ENCODE results near the gene LRRC2.
"Not testable (repeated sequence)": the region's sequence is repeated elsewhere in the genome, so short reads cannot be mapped to it uniquely, and the experiment has no call there.

LRRC2 gene

GRCh38 chr3:46566040-46566641 is at the start of gene LRRC2:
LRRC2 (minus strand) TSS chr3:46566302; CDS start chr3:46551591, 14,711 bp downstream.
- peak within 1 kb of the TSS in 14 of 21 experiments; percentile 20 to 81 (median 56) for H3K27ac ChIP-seq
- H3K4me3 ChIP-seq, result peak within 1 kb of the TSS; percentile 24 to 56 (median 37)

GRCh38 chr3:46615050-46615775 is 49.1 kb upstream of the LRRC2 start:
- H3K4me3 ChIP-seq, result no peak overlapping the region
- H3K27ac ChIP-seq, result no peak overlapping the region

DNA sequence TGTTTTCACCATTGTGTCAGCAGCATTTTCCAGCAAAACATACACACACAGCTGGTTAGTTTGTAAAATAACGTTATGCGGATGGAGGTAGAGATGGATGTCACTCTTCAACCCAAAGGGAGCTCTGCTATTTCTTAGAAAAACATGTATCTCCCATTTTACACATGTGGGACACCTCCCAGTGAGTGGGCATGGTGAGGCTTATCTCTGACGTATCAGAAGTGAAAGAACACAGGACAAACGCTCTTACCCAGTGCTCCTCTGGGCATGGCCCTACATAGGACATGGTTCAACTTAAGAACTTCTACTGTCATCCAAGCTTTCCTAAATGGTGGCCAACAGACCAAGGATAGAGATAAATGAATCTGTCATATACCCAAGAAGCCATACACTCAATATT is 48.3 kb upstream of the LRRC2 start:
- H3K4me3 ChIP-seq, result no peak overlapping the region
- no peak overlapping the region for H3K27ac ChIP-seq

GRCh38 chr3:46613313-46614005 is 47.4 kb upstream of the LRRC2 start:
- H3K4me3 ChIP-seq, result no peak overlapping the region
- no peak overlapping the region for H3K27ac ChIP-seq

GRCh38 chr3:46612324-46612723 is 46.2 kb upstream of the LRRC2 start, which contains the start of gene FAM240A:
FAM240A (plus strand) TSS chr3:46612525; CDS start chr3:46612684, 159 bp downstream.
- Histone ChIP-seq H3K4me3 (no peak within 1 kb of the TSS), H3K27ac (peak within 1 kb of the TSS in 2 of 21 experiments; percentile 23 to 59)

DNA sequence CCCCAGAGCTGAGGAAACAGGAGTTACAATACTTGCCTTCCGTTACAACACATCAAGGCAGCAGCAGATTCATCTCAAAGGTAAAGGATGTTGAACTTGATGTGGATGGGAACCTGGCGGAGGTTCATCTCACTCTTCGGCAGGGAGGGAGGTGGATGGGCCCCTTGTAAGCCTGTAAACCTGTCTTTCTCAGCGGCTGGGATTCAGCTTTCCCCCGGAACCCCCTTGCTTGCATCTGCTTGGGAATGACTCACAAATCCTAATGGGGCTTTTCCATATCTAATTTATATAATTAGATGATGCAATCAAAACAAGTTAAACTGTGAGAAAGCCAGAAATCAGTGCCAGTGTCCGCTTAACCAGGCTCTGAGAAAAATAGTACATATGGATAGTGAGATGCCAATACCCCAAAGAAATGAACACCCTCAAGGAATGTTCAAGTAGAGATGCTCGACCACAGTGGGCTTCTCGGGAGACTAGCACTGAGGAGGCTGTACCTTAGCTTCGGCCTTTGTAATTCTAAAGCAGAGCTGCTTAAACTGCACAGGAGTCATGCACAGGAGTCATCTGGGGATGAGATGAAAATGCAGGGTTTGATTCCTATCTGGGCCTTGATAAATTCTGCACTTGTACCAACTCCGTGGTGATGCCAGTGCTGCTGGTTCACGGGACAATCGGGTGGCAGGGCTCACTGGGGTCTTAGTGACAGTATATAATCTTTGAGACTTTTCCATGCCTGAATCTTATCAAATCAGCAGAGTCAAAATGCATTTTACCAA is 44.0 kb upstream of the LRRC2 start:
- Histone ChIP-seq H3K4me3 (no peak overlapping the region), H3K27ac (peak overlapping the region in 1 of 21 experiments; percentile 27)

DNA sequence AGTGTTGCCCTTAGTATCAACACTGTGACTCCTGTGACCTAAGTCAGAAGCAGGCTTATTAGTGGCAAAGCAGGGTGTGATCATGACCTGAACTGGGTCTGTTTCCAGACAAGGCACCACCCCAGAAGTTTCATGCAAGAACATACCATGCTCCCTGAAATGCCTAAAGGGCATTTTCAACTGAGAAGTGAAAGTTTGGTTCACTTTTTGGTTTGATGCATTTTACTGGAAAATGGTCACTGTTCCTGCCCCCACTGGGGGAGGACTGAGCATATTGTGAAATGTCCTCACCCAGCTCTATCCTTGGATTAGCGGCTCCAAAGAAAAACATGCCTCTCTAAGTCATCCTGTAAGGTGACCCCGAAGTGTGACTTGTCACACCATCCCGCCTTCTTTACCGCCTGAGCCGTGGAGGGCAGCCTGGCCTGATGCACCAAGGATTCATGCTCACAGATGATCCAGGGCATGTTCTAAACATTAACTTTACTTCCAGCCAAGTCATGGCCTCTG is 43.2 kb upstream of the LRRC2 start:
- H3K27ac ChIP-seq, result peak overlapping the region in 1 of 21 experiments; percentile 27
- no peak overlapping the region for H3K4me3 ChIP-seq

GRCh38 chr3:46607603-46608028 is 41.5 kb upstream of the LRRC2 start:
- Histone ChIP-seq H3K27ac (peak overlapping the region in 5 of 21 experiments; percentile 8 to 72 (median 52)), H3K4me3 (no peak overlapping the region)

GRCh38 chr3:46604127-46604526 is 38.0 kb upstream of the LRRC2 start:
- H3K4me3 ChIP-seq, result no peak overlapping the region

GRCh38 chr3:46603446-46604046 is 37.4 kb upstream of the LRRC2 start:
- H3K27ac ChIP-seq, result no peak overlapping the region
- no peak overlapping the region for H3K4me3 ChIP-seq

More at GRCh38 chr3:46604127-46604526, 38.0 kb upstream of the LRRC2 start:
- H3K27ac ChIP-seq, result no peak overlapping the region

GRCh38 chr3:46599590-46599989 is 33.5 kb upstream of the LRRC2 start:
- Histone ChIP-seq H3K27ac (no peak overlapping the region), H3K4me3 (no peak overlapping the region)

- peak overlapping the region in 1 of 21 experiments; percentile 43 for H3K27ac ChIP-seq
Measured at GRCh38 chr3:46595819-46596314, 29.8 kb upstream of the LRRC2 start.

GRCh38 chr3:46594723-46595122 is 28.6 kb upstream of the LRRC2 start:
- no peak overlapping the region for H3K27ac ChIP-seq
- H3K4me3 ChIP-seq, result no peak overlapping the region

More at GRCh38 chr3:46595819-46596314, 29.8 kb upstream of the LRRC2 start:
- no peak overlapping the region for H3K4me3 ChIP-seq

DNA sequence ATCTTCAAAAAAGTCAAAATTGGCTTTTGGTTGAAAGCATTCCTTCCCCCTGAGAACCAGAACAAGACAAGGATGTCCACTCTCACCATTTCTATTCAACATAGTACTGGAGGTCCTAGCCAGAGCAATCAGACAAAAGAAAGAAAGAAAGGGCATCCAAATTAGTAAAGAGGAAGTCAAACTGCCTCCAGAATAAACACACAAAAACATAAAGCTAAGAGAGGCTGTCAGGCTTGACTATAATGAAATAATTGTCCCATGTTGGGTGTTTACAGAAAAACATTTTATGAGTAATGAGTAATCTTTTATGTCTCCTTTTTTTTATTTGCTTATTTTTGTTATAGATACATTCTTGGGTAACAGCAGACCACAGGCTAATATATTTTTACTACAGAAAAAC is 27.9 kb upstream of the LRRC2 start:
- no peak overlapping the region for H3K4me3 ChIP-seq

DNA sequence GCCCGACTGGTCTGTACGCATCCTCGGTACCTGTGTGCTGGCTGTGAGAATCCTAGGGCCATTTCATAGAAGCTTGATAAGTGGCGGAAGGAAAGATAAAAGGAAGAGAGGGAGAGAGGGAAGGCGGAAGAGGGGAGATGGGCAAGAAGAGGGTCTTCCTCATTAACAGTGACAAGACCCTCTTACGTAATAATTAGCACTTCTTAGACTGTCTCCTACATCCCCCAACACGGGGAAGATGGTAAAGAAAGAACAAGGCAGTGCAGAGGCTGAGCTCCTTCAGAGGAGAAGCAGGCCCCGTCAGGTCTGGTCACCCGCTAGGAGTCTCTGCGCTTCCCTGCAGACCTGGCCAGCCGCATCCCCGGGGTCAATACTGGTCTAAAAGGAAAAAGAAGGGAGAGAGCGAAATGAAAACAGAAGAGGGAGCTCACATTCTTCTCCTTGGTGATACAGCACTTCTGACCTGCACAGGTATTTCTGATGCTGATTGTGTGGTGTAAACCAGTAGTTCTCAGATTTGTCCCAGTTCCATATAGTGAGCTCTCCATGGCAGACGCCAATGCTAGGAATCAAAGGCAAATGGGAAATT is 27.3 kb upstream of the LRRC2 start:
- no peak overlapping the region for H3K4me3 ChIP-seq
- no peak overlapping the region for H3K27ac ChIP-seq

More for the DNA sequence above, 27.9 kb upstream of the LRRC2 start:
- H3K27ac ChIP-seq, result no peak overlapping the region

DNA sequence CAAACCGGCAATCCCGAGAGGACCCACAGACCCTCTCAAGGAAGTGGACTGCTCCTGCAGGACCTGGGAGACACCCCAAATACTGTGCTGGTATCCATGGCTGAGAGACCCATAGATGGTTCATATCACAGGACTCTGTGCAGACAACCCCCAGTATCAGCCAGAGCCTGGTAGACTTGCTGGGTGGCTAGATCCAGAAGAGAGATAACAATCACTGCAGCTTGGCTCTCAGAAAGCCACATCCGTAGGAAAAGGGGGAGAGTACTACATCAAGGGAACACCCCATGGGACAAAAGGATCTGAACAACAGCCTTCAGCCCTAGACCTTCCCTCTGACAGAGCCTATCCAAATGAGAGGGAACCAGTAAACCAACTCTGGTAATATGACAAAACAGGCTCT is 21.2 kb upstream of the LRRC2 start:
- not testable (repeated sequence) for H3K4me3 ChIP-seq, H3K27ac ChIP-seq

GRCh38 chr3:46586738-46587246 is 20.7 kb upstream of the LRRC2 start:
- no peak overlapping the region for H3K27ac ChIP-seq
- no peak overlapping the region for H3K4me3 ChIP-seq
